HepG2 (cell line): ENCODE results near the gene ANKRD31. TPM values are rescaled to one million over a fixed set of nuclear protein-coding genes. Genes with fewer than 3 reads are reported as not detected.

ENCODE experiments used
- ATAC-seq: fragments of 200-7000 bp; cut with Tn5 transposase; 3 replicates; pipeline ENCODE4 v1.9.1; 2020; ENCODE audit warnings: mild to moderate bottlenecking, moderate library complexity
- BruUV-seq: library from RNA; stranded (reverse); fragments of 400-500 nt; replicated peaks from 2 replicates; lab custom pipeline; 2021; lab: Mats Ljungman, UMichigan
- CTCF ChIA-PET: fragments of 300-600 bp; formaldehyde crosslinking; extraction: SDS; loops from one replicate; lab custom pipeline; 2021; ENCODE audit warnings: low total read pairs, inconsistent platforms, low intra/inter-chr PET ratio; lab: Yijun Ruan, JAX
- POLR2A ChIA-PET: fragments of 350-600 bp; sonication (Branson Sonifier 250); formaldehyde crosslinking; loops from one replicate; lab custom pipeline; 2020; ENCODE audit warnings: antibody characterized with exemption, inconsistent platforms; lab: Yijun Ruan, JAX
- DNase-seq: peaks from one replicate; pipeline ENCODE4 v3.0.0-alpha.2; 2015; ENCODE audit warnings: low spot score
- FAIRE-seq: peaks from 3 replicates; lab custom pipeline; 2011; peaks lifted over from hg19 to GRCh38; lab: Jason Lieb, UNC
- H2AFZ ChIP-seq: one replicate; pipeline ENCODE4 v1.6.1; 2011; ENCODE audit warnings: low read length, inconsistent platforms
- H3K27ac ChIP-seq: fragments of 300-600 bp; 3 replicates; pipeline ENCODE4 v1.8.0; 2011; ENCODE audit warnings: mixed run types, mild to moderate bottlenecking, mixed read lengths, low read length, inconsistent platforms; ENCODE audit not compliant: insufficient read depth; ENCODE audit errors: extremely low read length
- H3K27me3 ChIP-seq, 2 experiments: fragments of 200-600 bp in 1 of 2; 2 replicates in 1 of 2; 3 replicates in 1 of 2; pipeline versions ENCODE4 v1.6.0 to v1.8.0; 2011; ENCODE audit warnings: low read length in 2 of 2, mild to moderate bottlenecking in 2 of 2, moderate library complexity in 2 of 2, inconsistent platforms in 1 of 2; ENCODE audit not compliant: insufficient read depth in 2 of 2, control insufficient read depth in 1 of 2
- H3K36me3 ChIP-seq, 2 experiments: fragments of 200-600 bp in 1 of 2; replicated peaks in 1 of 2; 2 replicates in 1 of 2; 3 replicates in 1 of 2; pipeline versions ENCODE4 v1.5.1 to v1.8.0; 2011; ENCODE audit warnings: low read length in 2 of 2, inconsistent platforms in 1 of 2; ENCODE audit not compliant: insufficient read depth in 2 of 2, control insufficient read depth in 1 of 2
- H3K4me1 ChIP-seq: 2 replicates; pipeline ENCODE4 v1.5.1; 2012; ENCODE audit warnings: low read length, inconsistent platforms; ENCODE audit not compliant: insufficient read depth
- H3K4me2 ChIP-seq: 2 replicates; pipeline ENCODE4 v1.6.0; 2011; ENCODE audit warnings: low read depth, low read length, inconsistent platforms
- H3K4me3 ChIP-seq, 3 experiments: fragments of 200-600 bp in 1 of 3; sonication (generic), shearing (Covaris generic) in 1 of 3; replicated peaks in 1 of 3; 2 replicates each; pipeline ENCODE4 v1.5.1; 2011 to 2016; ENCODE audit warnings: low read length in 3 of 3, inconsistent platforms in 2 of 3, low read depth in 2 of 3, mild to moderate bottlenecking in 2 of 3, control low read depth in 1 of 3, mixed read lengths in 1 of 3; ENCODE audit not compliant: insufficient read depth in 1 of 3
- H3K79me2 ChIP-seq: one replicate; pipeline ENCODE4 v1.6.1; 2011; ENCODE audit warnings: low read length, inconsistent platforms; ENCODE audit not compliant: insufficient read depth
- H3K9ac ChIP-seq: 2 replicates; pipeline ENCODE4 v1.6.0; 2011; ENCODE audit warnings: mild to moderate bottlenecking, low read depth, low read length, inconsistent platforms; ENCODE audit not compliant: insufficient read depth
- H3K9me3 ChIP-seq: 2 replicates; pipeline ENCODE4 v1.5.1; 2012; ENCODE audit warnings: mild to moderate bottlenecking, low read length
- H4K20me1 ChIP-seq: 2 replicates; pipeline ENCODE4 v1.6.0; 2011; ENCODE audit warnings: inconsistent platforms, mild to moderate bottlenecking, low read length, moderate library complexity; ENCODE audit not compliant: insufficient read depth
- ARID5B ChIP-seq: IDR thresholded peaks from 2 replicates; pipeline ENCODE4 v1.4.0; 2020; ENCODE audit warnings: mild to moderate bottlenecking, missing genetic modification reagents
- GTF3A ChIP-seq: sonication (generic); formaldehyde crosslinking; conservative IDR thresholded peaks from 2 replicates; pipeline ENCODE4 v1.4.0; 2020; ENCODE audit warnings: mild to moderate bottlenecking, missing genetic modification reagents
- HDAC6 ChIP-seq: fragments of 200-600 bp; sonication (generic); IDR thresholded peaks from 2 replicates; pipeline ENCODE4 v1.7.0; 2017; ENCODE audit warnings: mild to moderate bottlenecking, antibody characterized with exemption, low read length, low read depth
- HOXD1 ChIP-seq: sonication (generic); formaldehyde crosslinking; IDR thresholded peaks from 2 replicates; pipeline ENCODE4 v1.5.0; 2020; ENCODE audit warnings: missing genetic modification reagents
- PAF1 ChIP-seq: IDR thresholded peaks from 2 replicates; pipeline ENCODE4 v1.6.1; 2016; ENCODE audit warnings: missing genetic modification reagents, missing compliant biosample characterization
- RXRA ChIP-seq: sonication (generic); formaldehyde crosslinking; IDR thresholded peaks from 2 replicates; pipeline ENCODE4 v1.5.1; 2020; ENCODE audit warnings: missing genetic modification reagents
- SMAD3 ChIP-seq: sonication (generic); formaldehyde crosslinking; IDR thresholded peaks from 2 replicates; pipeline ENCODE4 v1.4.0; 2020; ENCODE audit warnings: missing genetic modification reagents
- SNAPC5 ChIP-seq: sonication (generic); formaldehyde crosslinking; IDR thresholded peaks from 2 replicates; pipeline ENCODE4 v1.8.1; 2023; ENCODE audit warnings: mild to moderate bottlenecking, missing genetic modification reagents, borderline replicate concordance
- ZMYM4 ChIP-seq: sonication (generic); formaldehyde crosslinking; IDR thresholded peaks from 2 replicates; pipeline ENCODE4 v1.8.1; 2023; ENCODE audit warnings: mild to moderate bottlenecking, missing genetic modification reagents
- ZNF205 ChIP-seq: IDR thresholded peaks from 2 replicates; pipeline ENCODE4 v1.6.1; 2018; ENCODE audit warnings: missing biosample characterization, missing genetic modification reagents
- ZNF383 ChIP-seq: sonication (generic); formaldehyde crosslinking; IDR thresholded peaks from 2 replicates; pipeline ENCODE4 v1.4.0; 2020; ENCODE audit warnings: missing genetic modification reagents, mild to moderate bottlenecking, borderline replicate concordance
- ZNF543 ChIP-seq: sonication (generic); formaldehyde crosslinking; IDR thresholded peaks from 2 replicates; pipeline ENCODE4 v1.4.0; 2020; ENCODE audit warnings: mild to moderate bottlenecking, missing genetic modification reagents
- ZNF747 ChIP-seq: sonication (generic); formaldehyde crosslinking; IDR thresholded peaks from 2 replicates; pipeline ENCODE4 v1.8.1; 2023; ENCODE audit warnings: missing genetic modification reagents, mild to moderate bottlenecking, borderline replicate concordance
- WGBS: methylation state at CpG from one replicate; pipeline ENCODE4 v1.1.6; 2017; ENCODE audit warnings: low lambda C conversion rate; 5-methylcytosine and 5-hydroxymethylcytosine counted together
- in situ Hi-C: cut with HindIII; loops from 2 replicates; pipeline ENCODE4 v1.10.0; 2017; ENCODE audit warnings: low pct_unique_long_range_greater_than_20kb; ENCODE audit not compliant: extremely low pct_ligation_motif_present
- intact Hi-C: fragments of 100-400 bp; cut with micrococcal nuclease; formaldehyde crosslinking; loops from one replicate; pipeline ENCODE4 v1.10.0; 2022; ENCODE audit not compliant: unreplicated experiment
- polyA plus RNA-seq, 8 experiments: library from polyadenylated mRNA; depleted of rRNA in 3 of 8; stranded (reverse) in 7 of 8; unstranded in 1 of 8; fragments of >200 nt; fragmentation: Illumina TruSeq in 4 of 8; extraction: Trizol in 4 of 8; gene quantifications; 2 replicates each; pipeline versions ENCODE4 v1.2.1 to v1.2.3, GENCODE V29; 2011 to 2016; ENCODE audit warnings: low read depth in 4 of 8, missing spikeins in 1 of 8, mixed read lengths in 1 of 8; ENCODE audit not compliant: insufficient read depth in 1 of 8
- total RNA-seq, 5 experiments: library from RNA; depleted of rRNA; stranded (reverse); fragments of >200 nt; fragmentation: Illumina TruSeq; extraction: Trizol; gene quantifications; 2 replicates each; pipeline ENCODE4 v1.2.3, GENCODE V29; 2016; ENCODE audit warnings: low read depth in 1 of 5
- TF ChIP-seq, protein P1 (sequence below): sonication (generic); formaldehyde crosslinking; IDR thresholded peaks from 2 replicates; pipeline ENCODE4 v1.4.0; 2020; ENCODE audit warnings: low read depth, mild to moderate bottlenecking, missing genetic modification reagents

Gene ANKRD31
- total and polyA plus RNA-seq, 2 of the 13 experiments (the other 11 are each of a cell fraction or from before 2014, with no cell fraction given) = 0.01 to 0.09 TPM

DNA sequence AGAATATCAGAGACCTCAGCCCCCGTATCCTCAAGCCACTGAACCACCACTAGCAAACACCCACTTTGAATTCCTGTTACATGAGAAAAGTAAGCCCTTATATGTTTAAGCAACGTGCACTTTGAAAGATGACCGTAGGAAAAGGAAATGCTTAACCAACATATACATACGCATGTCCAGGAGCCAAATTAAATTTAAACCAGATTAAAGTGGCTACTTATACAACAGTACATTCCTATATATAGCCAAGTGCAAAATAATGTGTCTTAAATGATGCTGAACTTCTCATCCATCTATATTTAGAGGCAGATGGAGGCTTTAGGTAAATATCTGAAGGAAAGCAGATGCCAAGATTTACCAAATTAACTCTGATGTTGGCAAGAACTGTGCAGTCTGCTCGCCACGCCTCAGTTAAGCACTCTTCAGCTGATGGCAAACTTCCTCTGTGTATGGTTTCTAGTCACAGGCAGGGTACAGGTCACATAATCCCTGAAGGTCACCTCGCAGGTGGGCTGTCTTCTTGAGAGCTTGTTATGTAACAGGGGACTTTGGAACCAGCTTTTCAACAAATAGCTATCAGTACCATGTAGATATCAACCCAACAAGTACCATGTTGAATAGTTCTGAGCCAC lies 192.9 kb downstream of the ANKRD31 start:
- no TSS peak for BruUV-seq
- WGBS = 75% methylated on average over 6 of the region's 7 CpGs
- ATAC-seq (no peak), FAIRE-seq (no peak), DNase-seq (no peak)
- intact Hi-C loops (no loop called here), in situ Hi-C loops (loop anchor here (10.0 kb wide), 1 partner anchor 109 kb away; no protein-coding TSS in a partner anchor)
- H3K4me3 ChIP-seq = no peak overlapping the region
- ChIA-PET POLR2A (no interaction called here), CTCF (no interaction called here)
- H4K20me1 ChIP-seq = no peaks in the 10 kb centered on the region
- H3K36me3 ChIP-seq = no peaks in the 10 kb centered on the region
- H3K27me3 ChIP-seq = no peaks in the 10 kb centered on the region; a peak in 1 of 5 replicates
- no peak overlapping the region for H3K27ac ChIP-seq
- H3K4me2 ChIP-seq = no peak overlapping the region
- H3K9ac ChIP-seq = no peak overlapping the region
- H2AFZ ChIP-seq = no peak overlapping the region
- TF ChIP-seq SNAPC5 (CRISPR knock-in tag) = no peak
- TF ChIP-seq ARID5B (CRISPR knock-in tag) = no peak
- no peak for TF ChIP-seq ZNF747 (CRISPR knock-in tag)
- TF ChIP-seq HOXD1 (CRISPR knock-in tag) = no peak
- TF ChIP-seq SMAD3 (CRISPR knock-in tag) = no peak
- TF ChIP-seq ZMYM4 (CRISPR knock-in tag) = no peak
- TF ChIP-seq ZNF543 (CRISPR knock-in tag) = no peak
- TF ChIP-seq ZNF205 (CRISPR knock-in tag) = no peak
- TF ChIP-seq GTF3A = no peak
- TF ChIP-seq, protein P1, sequence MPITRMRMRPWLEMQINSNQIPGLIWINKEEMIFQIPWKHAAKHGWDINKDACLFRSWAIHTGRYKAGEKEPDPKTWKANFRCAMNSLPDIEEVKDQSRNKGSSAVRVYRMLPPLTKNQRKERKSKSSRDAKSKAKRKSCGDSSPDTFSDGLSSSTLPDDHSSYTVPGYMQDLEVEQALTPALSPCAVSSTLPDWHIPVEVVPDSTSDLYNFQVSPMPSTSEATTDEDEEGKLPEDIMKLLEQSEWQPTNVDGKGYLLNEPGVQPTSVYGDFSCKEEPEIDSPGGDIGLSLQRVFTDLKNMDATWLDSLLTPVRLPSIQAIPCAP (CRISPR knock-in tag) = no peak
- no peak for TF ChIP-seq HDAC6
- no peak for TF ChIP-seq RXRA (CRISPR knock-in tag)
- no peak for TF ChIP-seq PAF1 (CRISPR knock-in tag)
- TF ChIP-seq ZNF383 (CRISPR knock-in tag) = no peak
- H3K4me1 ChIP-seq = peaks cover 13% of the 10 kb centered on the region; the same call in 1 of the 2 replicates
- no peaks in the 10 kb centered on the region for H3K79me2 ChIP-seq
- H3K9me3 ChIP-seq = no peaks in the 10 kb centered on the region
